WI38 (cell line): ENCODE results near the gene RSAD2.

Experiments
- H3K4me3 ChIP-seq: 2 replicates; pipeline ENCODE4 v1.5.1; 2011; ENCODE audit warnings: low read depth, mild to moderate bottlenecking, control low read depth, low read length
- TF ChIP-seq, protein P1 (sequence below): IDR thresholded peaks from 2 replicates; pipeline ENCODE4 v1.5.1; 2012; ENCODE audit warnings: low read depth, mild to moderate bottlenecking, control low read depth, low read length

RSAD2 gene

GRCh38 chr2:6927186-6927585, 49.6 kb downstream of the RSAD2 start:
- H3K4me3 ChIP-seq, result no peak overlapping the region
- TF ChIP-seq, protein P1, sequence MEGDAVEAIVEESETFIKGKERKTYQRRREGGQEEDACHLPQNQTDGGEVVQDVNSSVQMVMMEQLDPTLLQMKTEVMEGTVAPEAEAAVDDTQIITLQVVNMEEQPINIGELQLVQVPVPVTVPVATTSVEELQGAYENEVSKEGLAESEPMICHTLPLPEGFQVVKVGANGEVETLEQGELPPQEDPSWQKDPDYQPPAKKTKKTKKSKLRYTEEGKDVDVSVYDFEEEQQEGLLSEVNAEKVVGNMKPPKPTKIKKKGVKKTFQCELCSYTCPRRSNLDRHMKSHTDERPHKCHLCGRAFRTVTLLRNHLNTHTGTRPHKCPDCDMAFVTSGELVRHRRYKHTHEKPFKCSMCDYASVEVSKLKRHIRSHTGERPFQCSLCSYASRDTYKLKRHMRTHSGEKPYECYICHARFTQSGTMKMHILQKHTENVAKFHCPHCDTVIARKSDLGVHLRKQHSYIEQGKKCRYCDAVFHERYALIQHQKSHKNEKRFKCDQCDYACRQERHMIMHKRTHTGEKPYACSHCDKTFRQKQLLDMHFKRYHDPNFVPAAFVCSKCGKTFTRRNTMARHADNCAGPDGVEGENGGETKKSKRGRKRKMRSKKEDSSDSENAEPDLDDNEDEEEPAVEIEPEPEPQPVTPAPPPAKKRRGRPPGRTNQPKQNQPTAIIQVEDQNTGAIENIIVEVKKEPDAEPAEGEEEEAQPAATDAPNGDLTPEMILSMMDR, result no peak

GRCh38 chr2:6927753-6928152, 50.2 kb downstream of the RSAD2 start:
- TF ChIP-seq, protein P1, result no peak
- no peak overlapping the region for H3K4me3 ChIP-seq

- TF ChIP-seq, protein P1, result no peak
- H3K4me3 ChIP-seq, result no peak overlapping the region
Observed at GRCh38 chr2:6928452-6928851, 50.9 kb downstream of the RSAD2 start.

- TF ChIP-seq, protein P1, result no peak
- H3K4me3 ChIP-seq, result no peak overlapping the region
Observed at GRCh38 chr2:6929196-6929819, 51.7 kb downstream of the RSAD2 start.

GRCh38 chr2:6930923-6931647, 53.5 kb downstream of the RSAD2 start:
- no peak overlapping the region for H3K4me3 ChIP-seq
- TF ChIP-seq, protein P1, result no peak

- TF ChIP-seq, protein P1, result no peak
- no peak overlapping the region for H3K4me3 ChIP-seq
Observed at GRCh38 chr2:6931753-6932152, 54.2 kb downstream of the RSAD2 start.

- TF ChIP-seq, protein P1, result no peak
- no peak overlapping the region for H3K4me3 ChIP-seq
Observed at GRCh38 chr2:6932206-6932605, 54.6 kb downstream of the RSAD2 start.
